IPS-18c (cell line): ENCODE measurements around the gene KCTD7.
"Not testable (repeated sequence)": the region's sequence is repeated elsewhere in the genome, so short reads cannot be mapped to it uniquely, and the experiment has no call there.

Experiments
- H3K4me3 ChIP-seq: 2 replicates; pipeline ENCODE4 v1.7.0; 2013; ENCODE audit warnings: low read depth, mild to moderate bottlenecking, low read length, moderate library complexity; ENCODE audit not compliant: insufficient read depth
- H3K9me3 ChIP-seq: one replicate; pipeline ENCODE4 v1.6.1; 2013; ENCODE audit warnings: mild to moderate bottlenecking, low read length, moderate library complexity; ENCODE audit not compliant: control insufficient read depth, insufficient read depth

Gene KCTD7

DNA sequence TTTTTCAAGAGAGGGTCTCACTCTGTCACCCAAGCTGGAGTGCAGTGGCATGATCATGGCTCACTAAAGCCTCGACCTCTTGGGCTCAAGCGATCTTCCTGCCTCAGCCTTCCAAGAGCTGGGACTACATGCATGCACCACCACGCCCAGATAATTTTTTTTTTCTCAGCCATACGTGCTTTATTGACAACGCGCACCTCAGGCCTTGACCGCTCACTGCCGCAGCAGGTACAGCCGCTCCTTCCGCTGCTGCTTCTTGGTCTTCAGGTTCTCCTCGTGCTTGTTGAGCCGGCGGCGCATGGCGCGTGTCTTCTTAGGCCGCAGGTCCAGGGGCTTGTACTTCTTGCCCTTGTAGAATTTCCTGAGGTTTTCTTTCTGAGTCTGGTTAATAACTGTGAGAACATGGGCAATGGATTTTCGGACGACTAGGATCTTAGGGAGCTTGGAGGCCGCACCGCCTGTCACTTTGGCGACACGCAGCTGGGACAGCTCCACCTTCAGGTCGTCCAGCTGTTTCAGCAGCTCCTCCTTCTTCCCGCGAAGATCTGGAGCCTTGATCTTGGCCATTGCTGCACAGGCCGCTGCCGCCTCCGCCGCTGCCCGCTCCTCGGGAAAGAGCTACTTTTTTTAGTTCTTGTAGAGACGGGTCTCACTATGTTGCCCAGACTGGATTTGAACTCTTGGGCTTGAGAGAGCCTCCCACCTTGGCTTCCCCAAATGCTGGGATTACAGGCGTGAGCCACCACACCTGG is 22.0 kb upstream of the KCTD7 start:
- H3K9me3 ChIP-seq, H3K4me3 ChIP-seq: not testable (repeated sequence)

DNA sequence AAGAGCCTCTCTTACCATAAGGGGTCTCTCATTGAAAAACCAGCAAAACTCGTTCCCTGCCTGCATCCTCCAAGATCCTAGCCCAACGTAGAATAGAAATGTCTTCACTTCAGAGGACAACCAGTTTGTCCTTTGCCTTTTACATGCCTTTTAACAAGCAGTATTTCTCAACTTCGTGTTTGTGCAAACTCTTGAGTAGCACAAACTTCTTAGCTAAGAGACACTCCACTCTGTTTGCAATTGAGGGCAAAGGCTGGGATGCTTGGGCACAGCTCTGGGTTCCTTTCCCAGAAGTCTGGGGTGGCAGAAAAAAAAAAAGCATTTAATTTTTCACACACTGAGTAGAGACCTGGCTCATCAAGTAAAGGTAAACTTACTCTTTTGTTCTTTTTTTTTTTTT is 19.5 kb upstream of the KCTD7 start:
- Histone ChIP-seq H3K4me3 (no peak overlapping the region), H3K9me3 (no peaks in the 10 kb centered on the region)

DNA sequence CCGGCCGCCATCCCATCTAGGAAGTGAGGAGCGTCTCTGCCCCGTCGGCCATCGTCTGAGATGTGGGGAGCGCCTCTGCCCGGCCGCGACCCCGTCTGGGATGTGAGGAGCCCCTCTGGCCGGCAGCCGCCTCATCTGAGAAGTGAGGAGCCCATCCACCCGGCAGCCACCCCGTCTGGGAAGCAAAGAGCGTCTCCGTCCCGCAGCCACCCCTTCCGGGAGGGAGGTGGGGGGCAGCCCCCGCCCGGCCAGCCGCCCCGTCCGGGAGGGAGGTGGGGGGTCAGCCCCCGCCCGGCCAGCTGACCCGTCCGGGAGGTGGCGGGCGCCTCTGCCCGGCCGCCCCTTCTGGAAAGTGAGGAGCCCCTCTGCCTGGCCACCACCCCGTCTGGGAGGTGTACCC is 14.1 kb upstream of the KCTD7 start:
- not testable (repeated sequence) for H3K4me3 ChIP-seq, H3K9me3 ChIP-seq

DNA sequence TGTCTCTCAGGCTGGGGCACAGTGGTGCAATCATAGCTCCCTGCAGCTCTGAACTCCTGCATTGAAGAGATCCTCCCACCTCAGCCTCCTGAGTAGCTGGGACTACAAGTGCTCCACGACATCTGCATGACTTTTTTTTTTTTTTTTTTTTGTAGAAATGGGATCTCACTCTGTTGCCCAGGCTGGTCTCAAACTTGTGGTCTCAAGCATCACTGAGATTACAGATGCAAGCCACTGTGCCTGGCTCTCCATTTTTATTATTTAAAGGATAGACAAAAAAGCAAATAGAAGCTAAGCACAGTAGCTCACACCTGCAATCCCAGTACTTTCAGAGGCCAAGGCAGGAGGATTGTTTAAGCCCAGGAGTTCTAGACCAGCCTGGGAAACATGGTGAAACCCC is 13.0 kb upstream of the KCTD7 start:
- Histone ChIP-seq H3K9me3 (no peaks in the 10 kb centered on the region), H3K4me3 (no peak overlapping the region)

DNA sequence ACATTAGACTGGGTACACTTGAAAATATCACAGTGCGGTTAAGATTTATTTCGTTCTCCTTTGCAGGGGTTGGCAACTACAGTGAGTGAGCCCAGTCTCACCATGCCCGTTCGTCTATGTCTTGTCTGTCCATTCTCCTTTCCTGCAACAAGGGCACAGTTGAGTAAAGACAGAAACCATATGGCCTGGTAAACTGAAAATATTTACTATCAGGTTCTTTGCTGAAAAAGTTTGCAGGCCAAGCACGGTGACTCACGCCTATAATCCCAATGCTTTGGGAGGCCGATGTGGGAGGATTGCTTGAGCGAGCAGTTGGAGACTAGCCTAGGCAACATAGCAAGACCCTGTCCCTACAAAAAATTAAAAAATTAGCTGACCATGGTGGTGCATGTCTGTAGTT is 11.4 kb upstream of the KCTD7 start:
- no peaks in the 10 kb centered on the region for H3K9me3 ChIP-seq

DNA sequence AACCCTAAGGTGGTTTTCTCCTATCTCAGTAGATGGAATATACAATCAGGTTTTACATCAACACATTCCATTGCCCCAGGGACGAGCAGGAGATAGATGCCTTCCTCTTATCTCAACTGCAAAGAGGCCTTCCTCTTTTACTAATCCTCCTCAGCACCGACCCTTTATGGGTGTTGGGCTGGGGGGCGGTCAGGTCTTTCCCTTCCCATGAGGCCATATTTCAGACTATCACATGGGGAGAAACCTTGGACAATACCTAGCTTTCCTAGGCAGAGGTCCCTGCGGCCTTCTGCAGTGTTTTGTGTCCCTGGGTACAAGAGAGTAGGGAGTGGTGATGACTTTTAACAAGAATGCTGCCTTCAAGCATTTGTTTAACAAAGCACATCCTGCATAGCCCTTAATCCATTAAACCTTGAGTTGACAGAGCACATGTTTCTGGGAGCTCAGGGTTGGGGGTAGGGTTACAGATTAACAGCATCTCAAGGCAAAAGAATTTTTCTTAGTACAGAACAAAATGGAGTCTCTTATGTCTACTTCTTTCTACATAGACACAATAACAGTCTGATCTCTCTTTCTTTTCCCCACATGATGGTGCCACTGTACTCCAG is 9.2 kb upstream of the KCTD7 start:
- H3K9me3 ChIP-seq, H3K4me3 ChIP-seq: not testable (repeated sequence)

More for the DNA sequence above, 11.4 kb upstream of the KCTD7 start:
- H3K4me3 ChIP-seq = no peak overlapping the region

DNA sequence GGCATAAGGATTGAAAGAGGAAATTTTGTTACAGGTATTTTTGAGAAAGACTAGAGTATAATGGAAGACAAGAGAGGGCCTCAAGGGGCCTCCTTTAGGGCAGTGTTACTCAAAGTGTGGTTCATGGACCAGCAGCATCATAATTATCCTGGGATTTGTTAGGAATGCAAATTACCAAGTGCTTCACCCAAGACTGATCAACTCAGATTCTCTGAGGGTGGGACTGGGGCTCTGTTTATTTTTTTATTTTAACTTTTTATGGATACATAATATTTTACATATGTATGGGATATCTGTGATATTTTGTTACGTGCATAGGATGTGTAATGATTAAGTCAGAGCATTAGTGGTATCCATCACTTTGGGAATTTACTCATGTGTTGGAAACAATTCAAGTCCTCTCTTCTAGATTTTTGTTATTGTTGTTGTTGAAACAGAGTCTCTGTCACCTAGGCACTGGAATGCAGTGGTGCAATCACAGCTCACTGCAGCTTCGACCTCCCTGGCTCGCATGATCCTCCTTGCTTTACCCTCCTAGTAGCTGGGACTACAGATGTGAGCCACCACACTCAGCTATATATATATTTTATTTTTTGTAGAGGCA is 2.2 kb upstream of the KCTD7 start:
- Histone ChIP-seq H3K9me3 (peaks cover 4% of the 10 kb centered on the region), H3K4me3 (no peak overlapping the region)

DNA sequence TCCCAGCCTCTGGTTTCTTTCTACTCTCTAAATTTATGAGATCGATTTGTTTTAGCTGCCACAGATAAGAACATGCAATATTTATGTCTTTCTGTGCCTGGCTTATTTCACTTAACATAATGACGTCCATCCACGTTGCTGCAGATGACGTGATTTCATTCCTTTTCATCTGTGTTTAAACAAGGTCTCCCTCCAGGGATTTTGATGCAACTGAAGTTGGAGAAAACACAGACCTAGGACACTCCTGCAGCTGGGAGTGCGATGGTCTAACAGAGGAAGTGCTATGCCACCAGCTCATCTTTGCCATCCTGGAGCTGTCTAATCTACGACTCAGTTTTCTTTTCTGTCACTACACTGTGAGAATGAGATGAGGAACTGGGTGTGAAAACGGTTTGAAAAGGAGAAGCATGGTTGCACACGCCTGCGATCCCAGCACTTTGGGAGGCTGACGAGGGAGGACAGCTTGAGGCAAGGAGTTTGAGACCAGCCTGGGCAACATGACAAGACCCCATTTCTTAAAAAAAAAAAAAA is 1.5 kb upstream of the KCTD7 start:
- Histone ChIP-seq H3K4me3 (no peak overlapping the region), H3K9me3 (peaks cover 4% of the 10 kb centered on the region)

DNA sequence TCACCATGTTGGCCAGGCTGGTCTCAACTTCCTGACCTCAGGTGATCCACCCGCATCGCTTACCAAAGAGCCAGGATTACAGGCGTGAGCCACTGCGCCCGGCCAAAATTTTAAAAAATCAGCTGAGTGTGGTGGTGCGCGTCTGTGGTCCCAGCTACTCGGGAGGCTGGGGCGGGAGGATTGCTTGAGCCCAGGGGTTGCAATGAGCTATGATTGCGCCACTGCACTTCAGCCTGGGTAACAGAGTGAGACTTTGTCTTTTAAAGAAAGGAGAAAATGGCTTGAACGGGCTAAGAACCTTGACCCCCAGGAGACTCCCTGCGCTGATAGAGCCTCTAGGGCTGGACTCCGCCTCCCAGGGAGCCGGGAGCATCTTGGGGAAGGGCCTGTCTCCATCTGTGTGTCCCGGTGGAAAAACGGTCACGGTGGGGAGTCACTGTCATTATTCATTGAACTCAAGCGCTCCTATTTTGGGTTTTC is 760 bp upstream of the KCTD7 start:
- Histone ChIP-seq H3K9me3 (peaks cover 4% of the 10 kb centered on the region), H3K4me3 (peak overlapping the region; percentile 93)

DNA sequence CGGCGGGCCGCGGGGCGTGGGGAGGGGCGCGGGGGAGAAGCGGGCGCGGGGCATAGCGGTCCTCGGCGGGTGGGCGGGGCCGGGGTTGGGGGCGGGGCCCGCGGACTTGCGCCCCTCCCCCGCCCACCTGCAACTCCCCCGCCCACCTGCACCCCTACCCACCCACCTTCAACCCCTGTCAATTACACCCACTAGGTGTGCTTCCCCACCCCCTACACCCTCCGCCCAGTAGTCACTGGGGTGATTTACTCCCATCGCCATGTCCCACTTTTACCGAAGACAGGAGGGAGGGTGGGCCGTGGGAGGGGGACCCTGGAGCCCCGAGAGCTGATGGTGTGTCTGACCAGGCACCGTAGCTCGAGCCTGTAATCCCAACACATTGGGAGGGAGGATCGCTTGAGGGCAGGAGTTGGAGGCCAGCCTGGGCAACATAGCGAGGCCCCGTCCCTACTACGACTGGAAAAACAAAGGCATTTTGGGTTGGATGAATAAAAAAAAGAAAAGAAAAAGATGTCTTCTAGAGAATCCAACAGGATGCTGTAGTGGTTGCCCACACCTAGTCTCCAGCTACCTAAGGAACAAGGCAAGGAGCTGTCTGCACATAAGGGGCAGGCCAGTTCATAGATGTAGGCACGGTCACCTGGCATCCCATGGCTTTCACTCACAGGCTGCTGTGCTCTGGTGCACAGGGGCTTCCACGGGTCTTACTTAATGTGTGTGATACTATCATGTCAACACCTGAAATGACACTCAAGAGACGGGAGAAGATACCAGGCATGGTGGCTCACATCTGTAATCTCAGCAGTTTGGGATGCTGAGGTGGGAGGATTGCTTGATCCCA is 761 bp downstream of the KCTD7 start:
- Histone ChIP-seq H3K9me3 (peaks cover 4% of the 10 kb centered on the region), H3K4me3 (peak overlapping the region; percentile 75)

DNA sequence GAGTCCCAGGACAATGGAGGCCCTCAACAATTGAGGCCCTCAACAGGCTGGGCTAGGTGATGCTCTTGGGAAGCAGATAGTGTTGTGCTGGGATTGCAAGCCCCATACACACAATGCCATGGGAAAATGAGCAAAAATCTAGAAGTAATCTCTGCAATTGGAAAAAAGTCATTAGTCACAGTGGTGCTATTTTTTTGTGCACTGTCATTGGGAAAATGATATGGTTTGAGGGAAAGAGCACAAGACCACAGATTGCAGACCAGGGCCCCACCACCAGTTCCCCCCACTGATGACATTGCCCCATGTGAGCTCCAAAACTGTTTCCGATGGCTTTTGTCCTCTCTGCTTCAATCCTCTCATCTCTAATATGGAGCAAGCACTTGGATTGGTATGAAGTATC is 1.9 kb downstream of the KCTD7 start:
- H3K4me3 ChIP-seq = no peak overlapping the region
- peaks cover 4% of the 10 kb centered on the region for H3K9me3 ChIP-seq

DNA sequence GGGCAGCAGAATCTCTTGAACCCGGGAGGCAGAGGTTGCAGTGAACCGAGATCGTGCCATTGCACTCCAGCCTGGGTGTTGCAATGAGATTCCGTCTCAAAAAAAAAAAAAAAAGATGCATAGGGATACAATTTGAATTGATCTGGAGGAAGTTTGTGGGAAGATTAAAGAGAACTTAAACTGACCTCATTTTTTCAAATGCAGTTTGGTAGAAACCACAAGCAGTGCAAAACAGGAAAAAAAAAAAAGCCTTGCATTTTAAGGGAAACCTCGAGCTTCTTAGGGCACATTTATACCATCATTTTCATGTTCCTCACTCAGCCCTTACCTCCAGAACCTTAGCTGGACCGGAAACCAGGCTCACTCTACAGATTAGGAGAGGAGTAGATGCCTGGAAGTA is 2.8 kb downstream of the KCTD7 start:
- H3K4me3 ChIP-seq = no peak overlapping the region
- H3K9me3 ChIP-seq = peaks cover 4% of the 10 kb centered on the region

DNA sequence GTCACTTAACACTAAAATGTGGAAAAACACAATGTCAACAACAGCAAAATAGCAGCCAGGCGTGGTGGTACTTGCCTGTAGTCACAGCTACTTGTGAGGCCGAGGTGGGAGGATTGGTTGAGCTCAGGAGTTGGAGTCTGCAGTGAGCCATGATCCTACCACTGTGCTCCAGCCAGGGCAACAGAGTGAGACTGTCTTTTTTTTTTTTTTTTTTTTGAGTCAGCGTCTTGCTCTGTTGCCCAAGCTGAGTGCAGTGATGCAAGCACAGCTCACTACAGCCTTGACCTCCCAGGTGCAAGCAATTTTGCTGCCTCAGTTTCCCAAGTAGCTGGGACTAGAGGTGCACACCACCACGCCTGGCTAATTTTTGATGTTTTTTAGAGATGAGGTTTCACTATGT is 6.1 kb downstream of the KCTD7 start:
- Histone ChIP-seq H3K4me3 (no peak overlapping the region), H3K9me3 (peaks cover 4% of the 10 kb centered on the region)

DNA sequence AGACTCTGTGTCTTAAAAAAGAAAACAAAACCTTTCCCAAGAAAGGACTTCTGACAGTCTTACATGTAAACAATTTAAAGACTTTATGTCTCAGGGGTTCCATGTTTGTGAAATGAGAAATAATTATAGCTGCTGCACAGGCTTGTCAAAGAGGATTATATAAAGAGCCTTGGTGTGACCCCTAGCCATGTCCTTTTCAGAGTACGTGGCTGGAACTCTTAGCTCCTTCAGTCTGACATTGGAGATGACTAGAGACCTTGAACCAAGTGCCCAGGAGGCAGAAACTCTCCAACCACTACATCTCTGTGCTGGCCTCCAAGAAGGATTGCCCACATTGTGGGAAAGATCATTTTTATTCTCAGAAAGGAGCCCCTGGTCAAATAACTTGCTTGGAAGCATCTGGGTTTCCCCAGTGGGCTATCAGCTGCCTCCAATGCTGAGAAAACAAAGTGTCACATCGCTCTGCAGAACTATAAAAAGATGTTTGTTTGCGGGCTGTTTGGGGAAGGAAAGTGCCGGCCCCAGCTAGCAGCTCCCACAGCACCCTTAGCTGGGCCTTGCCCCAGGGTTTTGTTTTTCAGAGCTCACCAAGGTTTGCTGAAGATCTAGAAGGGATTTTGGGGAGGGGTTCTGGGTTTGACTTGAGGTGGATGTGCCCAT is 6.8 kb downstream of the KCTD7 start:
- H3K9me3 ChIP-seq, H3K4me3 ChIP-seq: not testable (repeated sequence)

DNA sequence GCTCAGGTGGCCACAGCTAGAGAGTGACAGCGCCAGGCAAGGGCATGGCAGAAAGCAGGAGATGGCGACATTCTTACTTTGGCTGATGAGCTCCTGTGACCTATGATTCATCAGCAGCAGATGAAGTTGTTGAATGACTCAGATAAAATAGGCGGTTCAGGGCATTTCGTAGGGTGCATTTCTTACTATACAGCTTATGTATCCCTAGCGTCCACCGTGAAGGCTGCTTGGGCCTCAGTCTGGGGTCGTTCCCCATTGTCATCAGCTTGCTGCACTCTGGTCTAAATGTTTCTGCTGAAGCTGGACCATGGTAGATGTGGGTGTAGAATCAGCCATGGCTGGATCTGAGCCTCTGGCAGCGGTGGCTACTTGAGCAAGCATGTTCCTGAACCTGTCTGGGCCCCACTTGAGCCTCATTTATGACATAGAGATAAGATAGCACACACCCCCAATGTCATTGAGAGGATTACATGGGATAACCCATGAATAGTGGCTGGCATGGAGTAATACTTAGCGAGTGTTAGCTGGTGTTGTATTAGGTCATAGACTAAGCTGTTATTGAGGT is 7.4 kb downstream of the KCTD7 start:
- H3K9me3 ChIP-seq, H3K4me3 ChIP-seq: not testable (repeated sequence)

DNA sequence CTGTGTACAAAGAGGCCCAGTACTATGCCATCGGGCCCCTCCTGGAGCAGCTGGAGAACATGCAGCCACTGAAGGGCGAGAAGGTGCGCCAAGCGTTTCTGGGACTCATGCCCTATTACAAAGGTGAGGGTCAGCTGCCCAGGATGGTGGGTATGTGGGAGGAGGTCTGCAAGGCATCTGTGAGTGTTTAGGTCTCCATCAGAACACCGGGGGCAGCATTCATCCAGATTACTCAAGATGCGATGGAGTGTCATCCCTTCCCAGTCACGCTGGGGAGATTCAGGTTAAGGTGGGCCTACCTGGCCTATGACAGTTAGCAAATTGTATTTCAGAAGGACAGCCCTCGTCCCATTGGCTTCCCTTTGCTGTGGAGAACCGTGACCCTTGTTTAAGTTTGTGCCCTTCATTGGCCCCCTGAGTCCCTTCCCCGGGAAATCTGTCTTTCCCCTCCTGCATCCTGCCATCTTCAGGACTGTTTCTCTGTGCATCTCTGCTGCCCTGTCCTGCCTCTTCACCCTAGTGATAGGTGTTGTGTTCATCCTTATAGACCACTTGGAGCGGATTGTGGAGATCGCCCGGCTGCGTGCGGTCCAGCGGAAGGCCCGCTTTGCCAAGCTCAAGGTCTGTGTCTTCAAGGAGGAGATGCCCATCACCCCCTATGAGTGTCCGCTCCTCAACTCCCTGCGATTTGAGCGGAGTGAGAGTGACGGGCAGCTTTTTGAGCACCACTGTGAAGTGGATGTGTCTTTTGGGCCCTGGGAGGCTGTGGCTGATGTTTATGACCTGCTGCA is 9.8 kb downstream of the KCTD7 start:
- no peaks in the 10 kb centered on the region for H3K9me3 ChIP-seq
- H3K4me3 ChIP-seq = no peak overlapping the region
